Measurements from ENCODE around the gene MST1. TPM values are rescaled to one million over a fixed set of nuclear protein-coding genes. Genes with fewer than 3 reads are reported as not detected.

The MST1 gene
- total and polyA plus RNA-seq, 9 of the 15 experiments (the other 6 are each of a cell fraction or from before 2014, with no cell fraction given) = 0.08 to 1.8 (median 0.40) TPM

DNA sequence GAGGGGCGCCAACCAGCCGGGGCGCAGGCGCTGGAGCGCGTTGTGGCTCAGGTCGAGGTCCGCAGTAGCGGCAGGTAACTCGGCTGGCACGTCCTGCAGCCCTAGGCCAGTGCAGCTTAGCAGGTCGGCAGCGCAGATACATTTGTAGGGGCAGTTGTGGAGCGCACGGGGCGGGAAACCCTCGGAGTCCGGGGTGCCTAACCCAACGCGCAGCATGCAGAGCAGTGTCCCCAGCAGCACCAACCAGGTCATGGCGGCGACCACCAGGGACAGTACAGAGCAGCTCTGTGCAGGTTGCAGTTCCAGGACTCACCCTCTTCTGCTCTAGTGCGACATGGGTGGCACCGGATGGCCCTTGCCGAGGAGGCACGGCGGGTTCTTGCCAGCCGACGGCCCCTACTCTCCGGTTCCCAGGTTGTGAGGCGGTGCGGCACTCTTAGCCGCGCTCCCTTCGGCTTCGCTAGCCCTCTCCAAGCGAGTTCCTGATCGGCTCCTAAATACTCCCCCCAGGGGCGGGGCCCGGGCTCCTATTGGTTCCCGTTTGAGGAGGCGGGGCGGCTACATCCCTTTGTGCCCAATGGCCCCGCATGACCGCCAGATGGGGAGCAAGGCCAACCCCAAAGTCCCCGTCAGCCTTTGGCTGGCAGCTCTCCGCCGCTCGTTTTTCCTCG, 30.1 kb upstream of the MST1 start, which contains the start of gene AMIGO3 (continued):
- TF ChIP-seq, protein P1, sequence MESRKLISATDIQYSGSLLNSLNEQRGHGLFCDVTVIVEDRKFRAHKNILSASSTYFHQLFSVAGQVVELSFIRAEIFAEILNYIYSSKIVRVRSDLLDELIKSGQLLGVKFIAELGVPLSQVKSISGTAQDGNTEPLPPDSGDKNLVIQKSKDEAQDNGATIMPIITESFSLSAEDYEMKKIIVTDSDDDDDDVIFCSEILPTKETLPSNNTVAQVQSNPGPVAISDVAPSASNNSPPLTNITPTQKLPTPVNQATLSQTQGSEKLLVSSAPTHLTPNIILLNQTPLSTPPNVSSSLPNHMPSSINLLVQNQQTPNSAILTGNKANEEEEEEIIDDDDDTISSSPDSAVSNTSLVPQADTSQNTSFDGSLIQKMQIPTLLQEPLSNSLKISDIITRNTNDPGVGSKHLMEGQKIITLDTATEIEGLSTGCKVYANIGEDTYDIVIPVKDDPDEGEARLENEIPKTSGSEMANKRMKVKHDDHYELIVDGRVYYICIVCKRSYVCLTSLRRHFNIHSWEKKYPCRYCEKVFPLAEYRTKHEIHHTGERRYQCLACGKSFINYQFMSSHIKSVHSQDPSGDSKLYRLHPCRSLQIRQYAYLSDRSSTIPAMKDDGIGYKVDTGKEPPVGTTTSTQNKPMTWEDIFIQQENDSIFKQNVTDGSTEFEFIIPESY (CRISPR knock-in tag; IDR thresholded peaks at IDR 0.05) = peak; percentile 72
- no peak for TF ChIP-seq STAT5B (CRISPR knock-in tag; IDR thresholded peaks at IDR 0.05)
- no peak for TF ChIP-seq TEAD2 (tag; IDR thresholded peaks at IDR 0.05)
- TF ChIP-seq, protein P2, sequence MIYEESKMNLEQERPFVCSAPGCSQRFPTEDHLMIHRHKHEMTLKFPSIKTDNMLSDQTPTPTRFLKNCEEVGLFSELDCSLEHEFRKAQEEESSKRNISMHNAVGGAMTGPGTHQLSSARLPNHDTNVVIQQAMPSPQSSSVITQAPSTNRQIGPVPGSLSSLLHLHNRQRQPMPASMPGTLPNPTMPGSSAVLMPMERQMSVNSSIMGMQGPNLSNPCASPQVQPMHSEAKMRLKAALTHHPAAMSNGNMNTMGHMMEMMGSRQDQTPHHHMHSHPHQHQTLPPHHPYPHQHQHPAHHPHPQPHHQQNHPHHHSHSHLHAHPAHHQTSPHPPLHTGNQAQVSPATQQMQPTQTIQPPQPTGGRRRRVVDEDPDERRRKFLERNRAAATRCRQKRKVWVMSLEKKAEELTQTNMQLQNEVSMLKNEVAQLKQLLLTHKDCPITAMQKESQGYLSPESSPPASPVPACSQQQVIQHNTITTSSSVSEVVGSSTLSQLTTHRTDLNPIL (CRISPR knock-in tag; IDR thresholded peaks at IDR 0.05) = no peak
- peak; percentile 71 for TF ChIP-seq POLR2G (IDR thresholded peaks at IDR 0.05; ENCODE audit: low read depth, low read length)
- peak; percentile 22 for TF ChIP-seq NFYB (IDR thresholded peaks at IDR 0.05; ENCODE audit: extremely low read depth, insufficient read length)
- no peak for TF ChIP-seq NFIX (CRISPR knock-in tag; IDR thresholded peaks at IDR 0.05; ENCODE audit: low read depth)
